ENCODE measurements around the gene PKLR. TPM values are rescaled to one million over a fixed set of nuclear protein-coding genes. Genes with fewer than 3 reads are reported as not detected.
A peak's percentile ranks its signal among the peaks of the same experiment; 100 is the strongest.
"Not testable (repeated sequence)": the region's sequence is repeated elsewhere in the genome, so short reads cannot be mapped to it uniquely, and the experiment has no call there.

Gene PKLR
- not detected for total RNA-seq

DNA sequence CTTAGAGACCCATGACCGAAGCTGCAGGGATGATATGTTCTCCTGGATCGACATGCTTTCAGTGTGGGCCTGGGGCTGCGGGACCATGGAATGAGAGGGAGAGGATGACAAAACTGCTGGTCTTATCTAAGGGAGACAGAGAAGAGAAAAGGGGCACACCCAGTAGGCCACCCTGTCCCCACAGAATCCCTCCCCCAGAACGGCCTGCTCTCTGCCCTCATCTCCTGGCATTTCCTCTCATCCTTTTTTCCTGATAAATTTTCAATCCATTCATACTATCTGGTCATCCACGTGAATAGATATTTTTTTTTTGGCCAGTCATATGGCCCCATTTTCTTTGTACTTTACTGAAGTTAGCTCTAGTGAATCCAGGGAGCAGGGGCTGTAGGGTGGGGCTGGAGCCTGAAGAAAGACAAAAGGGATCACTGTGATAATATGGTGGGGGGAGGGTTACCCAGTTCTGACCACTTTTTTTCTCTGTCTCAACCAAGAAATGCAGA lies at the start of gene PKLR:
PKLR (minus strand) TSS at position 97 of the 500 bp plus-strand sequence; CDS start at position 54, 43 bp downstream.
- no peak for DNase-seq (ENCODE audit: low spot score)

DNA sequence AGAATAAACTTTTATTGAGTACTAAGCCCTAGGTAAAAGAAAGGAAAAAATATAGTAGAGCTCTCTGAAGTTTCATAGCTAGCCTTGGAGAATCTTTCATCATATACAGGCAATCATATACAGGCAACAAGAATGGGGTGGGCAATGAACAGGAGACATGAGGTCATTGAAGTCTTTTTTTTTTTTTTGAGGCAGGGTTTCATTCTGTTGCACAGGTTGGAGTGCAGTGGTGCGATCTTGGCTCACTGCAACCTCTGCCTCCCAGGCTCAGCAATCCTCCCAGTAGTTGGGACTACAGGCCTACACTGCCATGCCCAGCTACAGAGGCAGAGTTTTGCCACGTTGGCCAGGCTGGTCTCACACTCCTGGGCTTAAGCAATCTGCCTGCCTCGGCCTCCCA lies 41.6 kb upstream of the PKLR start:
- DNase-seq (ENCODE audit: low spot score) = no peak

DNA sequence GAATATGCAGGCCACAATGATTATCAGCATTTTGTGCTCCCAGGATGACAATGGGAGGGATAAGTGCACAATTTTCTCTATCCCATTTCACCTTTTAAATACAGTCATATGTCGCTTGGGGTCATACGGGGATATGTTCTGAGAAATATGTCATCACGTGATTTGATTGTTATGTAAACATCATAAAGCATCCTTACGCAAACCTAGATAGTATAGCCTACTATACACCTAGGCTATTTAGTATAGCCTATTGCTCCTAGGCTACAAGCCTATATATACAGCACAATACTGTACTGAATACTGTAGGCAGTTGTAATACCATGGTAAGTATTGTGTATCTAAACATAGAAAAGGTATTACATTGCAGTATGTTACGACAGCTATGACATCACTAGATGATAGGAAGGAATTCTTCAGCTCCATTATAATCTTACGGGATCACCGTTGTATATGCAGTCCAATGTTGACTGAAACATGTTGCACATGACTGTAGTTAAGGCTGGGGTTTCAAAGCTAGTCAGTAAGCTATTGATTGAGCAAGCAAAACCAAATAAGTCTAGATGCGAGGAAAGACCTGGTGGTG lies 38.4 kb upstream of the PKLR start:
- no peak for DNase-seq (ENCODE audit: low spot score)

DNA sequence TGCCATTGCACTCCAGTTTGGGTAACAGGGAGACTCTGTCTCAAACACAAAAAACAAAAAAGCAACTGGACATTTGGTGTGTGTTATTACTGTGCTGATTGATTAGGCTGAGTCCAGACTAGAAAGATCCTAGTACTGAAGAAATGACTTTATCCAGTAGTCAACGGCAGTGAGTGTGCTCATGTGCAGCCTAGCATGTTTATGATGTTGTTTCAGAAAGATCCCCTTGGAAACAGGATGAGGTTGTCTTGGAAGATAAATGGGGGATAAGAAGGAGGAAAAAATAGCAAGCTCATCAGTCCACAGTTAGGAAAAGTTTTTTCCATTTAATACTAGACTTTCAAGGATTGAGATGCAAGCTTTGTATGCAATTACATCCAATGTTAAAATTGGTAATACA lies 33.7 kb upstream of the PKLR start:
- no peak for DNase-seq (ENCODE audit: low spot score)

DNA sequence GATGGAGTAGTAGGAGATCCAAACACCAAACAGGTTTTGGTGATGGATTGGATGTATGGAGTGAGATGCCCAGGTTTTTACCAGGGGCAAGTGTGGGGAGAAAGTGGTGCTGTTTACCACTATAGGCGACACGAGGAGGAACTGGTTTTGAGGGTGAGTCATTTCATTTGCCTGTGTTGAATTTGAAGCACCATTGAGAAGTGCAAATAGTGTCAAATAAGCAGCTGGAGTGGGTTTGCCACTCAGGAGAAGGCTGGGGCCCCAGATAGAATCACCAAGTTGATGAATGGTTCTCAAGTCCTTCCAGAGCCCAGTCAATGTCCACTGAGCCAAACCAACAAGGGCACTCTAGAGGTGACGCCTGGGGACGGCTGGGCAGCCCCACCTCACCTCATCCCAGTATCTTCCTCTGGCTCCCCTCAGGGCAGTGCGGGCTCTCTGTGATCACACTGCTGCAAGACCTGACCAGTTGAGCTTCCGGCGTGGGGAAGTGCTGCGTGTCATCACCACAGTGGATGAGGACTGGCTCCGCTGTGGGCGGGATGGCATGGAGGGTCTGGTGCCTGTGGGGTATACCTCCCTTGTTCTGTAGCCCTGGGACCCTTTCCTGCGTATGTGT lies 28.9 kb upstream of the PKLR start:
- DNase-seq (ENCODE audit: low spot score) = no peak

DNA sequence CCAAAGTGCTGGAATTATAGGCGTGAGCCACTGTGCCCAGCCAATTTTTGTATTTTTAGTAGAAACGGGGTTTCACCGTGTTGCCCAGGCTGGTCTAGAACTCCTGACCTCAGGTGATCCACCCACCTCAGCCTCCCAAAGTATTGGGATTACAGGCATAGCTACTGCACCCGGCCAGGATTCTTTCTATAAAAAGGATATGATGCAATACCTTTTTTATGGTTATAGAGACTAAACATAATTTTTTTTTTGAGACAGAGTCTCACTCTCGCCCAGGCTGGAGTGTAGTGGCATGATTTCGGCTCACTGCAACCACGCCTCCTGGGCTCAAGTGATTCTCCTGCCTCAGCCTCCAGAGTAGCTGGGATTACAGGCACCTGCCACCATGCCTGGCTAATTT lies 27.6 kb upstream of the PKLR start:
- DNase-seq (ENCODE audit: low spot score) = not testable (repeated sequence)

DNA sequence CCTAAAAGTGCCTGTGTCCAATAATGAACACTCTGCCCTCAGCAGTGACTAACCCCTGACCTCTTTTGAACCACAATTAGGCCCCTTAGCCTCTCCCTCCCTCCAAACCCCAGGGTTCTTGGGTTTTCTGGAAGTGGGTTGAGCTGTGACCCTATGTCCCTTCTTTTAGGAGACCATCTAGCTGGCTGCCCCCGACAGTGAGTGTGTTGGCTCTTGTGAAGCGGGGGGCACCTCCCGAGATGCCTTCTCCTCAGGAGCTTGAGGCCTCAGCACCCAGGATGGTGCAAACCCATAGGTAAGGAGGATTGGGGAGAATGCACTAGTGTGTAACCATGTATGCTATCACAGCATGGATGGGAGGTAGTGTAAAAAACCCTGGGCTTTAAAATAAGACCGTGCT lies 26.7 kb upstream of the PKLR start:
- DNase-seq (ENCODE audit: low spot score) = no peak

DNA sequence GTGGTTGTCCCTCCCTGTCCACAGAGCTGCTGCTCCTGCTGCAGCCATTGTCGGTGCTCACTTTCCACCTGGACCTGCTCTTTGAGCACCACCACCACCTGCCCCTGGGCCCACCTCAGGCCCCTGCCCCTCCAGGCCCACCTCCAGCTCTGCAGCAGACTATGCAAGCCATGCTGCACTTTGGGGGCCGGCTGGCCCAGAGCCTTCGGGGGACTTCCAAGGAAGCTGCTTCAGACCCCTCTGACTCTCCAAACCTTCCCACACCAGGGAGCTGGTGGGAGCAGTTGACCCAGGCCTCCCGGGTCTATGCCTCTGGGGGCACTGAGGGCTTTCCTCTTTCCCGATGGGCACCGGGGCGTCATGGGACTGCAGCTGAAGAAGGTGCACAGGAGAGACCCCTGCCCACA lies 25.4 kb upstream of the PKLR start:
- no peak for DNase-seq (ENCODE audit: low spot score)

DNA sequence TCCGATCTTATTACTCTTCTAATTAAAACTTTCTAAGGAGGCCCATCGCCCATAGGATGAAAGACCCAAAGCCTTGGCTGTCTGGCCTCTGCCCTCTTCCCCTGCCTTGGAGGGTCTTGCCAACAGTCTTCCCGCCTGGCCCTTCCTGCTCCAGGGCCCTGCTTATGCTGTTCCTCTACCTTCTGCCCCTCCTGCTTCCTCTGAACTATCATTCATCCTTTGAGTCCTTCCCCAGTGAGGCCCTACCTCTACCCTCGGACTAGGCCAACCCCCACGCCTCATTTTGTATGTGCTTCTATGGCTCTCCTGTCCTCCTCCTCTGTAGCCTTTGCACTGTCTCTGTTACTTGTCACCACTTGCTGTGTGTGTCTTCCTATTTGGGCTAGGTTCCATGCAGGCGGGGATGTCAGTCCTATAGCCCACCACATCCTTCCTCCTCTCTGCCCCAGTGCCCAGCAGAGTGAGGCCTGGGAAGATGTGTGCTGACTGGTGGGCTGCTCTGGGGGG lies 24.8 kb upstream of the PKLR start:
- DNase-seq (ENCODE audit: low spot score) = no peak

DNA sequence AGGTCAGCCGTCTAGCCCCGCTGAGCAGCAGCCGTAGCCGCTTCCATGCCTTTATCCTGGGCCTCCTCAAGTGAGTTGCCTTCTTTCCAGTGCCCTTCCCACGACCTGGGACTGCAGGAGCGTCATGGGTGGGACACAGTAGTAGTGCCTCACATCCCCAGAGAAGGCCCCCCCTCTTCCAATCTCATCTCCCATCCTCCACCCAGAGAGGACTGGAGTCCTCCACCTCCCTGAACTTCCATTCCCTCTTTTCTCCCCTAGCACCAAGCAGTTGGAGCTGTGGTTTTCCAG lies 24.3 kb upstream of the PKLR start:
- no peak for DNase-seq (ENCODE audit: low spot score)

DNA sequence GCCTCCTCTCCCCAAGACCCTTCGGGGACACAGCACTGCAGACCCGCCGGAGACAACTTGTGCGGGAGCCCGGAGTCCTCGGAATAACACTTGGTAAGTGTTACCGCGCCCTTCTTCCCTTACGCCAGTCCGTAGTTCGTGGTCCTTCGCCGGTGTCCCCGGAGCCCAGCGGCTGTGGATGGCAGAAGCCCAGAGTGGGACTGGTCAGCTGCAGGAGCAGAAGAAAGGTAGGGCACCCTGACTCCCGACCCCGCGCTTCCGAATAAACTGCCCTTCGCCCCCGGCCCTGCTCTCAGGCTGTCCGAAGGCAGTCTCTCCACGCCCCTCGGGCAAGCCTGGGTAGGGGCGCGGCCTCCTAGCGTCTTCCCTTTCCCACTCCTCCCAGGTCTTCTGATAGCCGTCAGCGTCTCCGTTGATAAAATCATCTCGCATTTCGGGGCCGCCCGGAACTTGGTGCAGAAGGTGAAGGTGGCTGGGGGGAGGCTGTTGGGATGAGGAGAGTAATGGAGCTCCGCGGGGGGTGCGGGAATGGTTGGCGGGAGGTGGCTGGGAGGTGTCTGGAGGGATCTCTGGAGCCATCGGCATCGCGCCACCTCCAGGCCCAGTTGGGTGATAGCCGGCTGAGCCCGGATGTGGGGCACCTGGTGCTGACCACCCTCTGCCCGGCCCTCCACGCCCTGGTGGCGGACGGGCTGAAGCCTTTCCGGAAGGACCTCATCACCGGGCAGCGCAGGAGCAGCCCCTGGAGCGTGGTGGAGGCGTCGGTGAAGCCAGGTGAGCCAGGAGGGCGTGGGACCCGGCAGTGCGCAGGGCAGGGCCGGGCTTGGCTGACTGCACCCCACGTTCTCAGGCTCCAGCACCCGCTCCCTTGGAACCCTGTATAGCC lies 23.7 kb upstream of the PKLR start:
- DNase-seq (ENCODE audit: low spot score) = peak; percentile 74

DNA sequence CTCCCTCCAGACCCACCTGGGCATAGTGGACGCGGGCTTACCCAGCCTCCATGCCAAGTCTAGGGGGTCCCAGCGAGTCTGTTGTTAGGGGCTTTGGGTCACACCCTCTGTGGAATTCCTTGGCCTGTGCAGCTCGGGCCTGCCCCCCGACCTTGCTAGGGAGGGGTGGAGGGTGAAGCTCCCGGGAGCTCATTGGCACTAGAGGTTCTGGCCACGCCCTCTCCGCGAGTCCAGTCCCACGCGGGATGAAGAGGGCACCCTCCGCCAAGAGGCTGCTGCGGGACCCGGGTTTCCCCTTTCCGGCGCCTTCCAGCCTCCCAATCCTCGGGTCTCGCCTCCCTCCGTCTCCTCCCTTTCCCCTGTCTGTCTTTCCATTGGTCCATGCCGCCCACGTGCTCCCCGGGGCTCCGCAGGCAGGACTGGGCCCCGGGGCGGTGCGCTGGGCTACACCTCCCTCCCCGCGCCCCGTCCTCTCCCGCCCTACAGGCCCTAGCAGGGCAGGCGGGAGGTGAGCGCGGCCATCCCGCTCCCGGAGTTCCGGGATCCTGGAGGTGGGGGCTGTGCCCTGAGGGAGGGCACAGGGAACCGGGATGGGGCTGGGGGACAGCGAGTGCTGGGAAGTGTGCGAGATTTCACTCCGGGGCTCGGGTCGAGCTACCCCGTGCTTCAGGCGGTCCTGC lies 22.9 kb upstream of the PKLR start:
- peak; percentile 96 for DNase-seq (ENCODE audit: low spot score)

DNA sequence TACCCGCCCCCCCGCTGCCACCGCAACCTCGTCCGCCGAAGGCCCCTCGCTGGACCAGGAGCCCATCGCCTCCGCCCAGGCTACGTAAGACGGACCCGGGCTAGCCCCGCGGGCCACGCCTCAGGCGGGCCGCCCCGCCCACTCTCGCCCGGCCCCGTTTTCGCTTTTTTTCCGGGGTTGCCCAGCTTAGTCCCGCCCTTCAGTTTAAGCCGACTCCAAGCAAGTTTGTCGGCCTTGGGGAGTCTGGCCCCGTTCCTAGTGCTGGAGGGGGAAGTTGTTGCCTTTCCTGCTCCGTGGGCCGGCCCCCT lies 22.4 kb upstream of the PKLR start:
- peak; percentile 95 for DNase-seq (ENCODE audit: low spot score)

DNA sequence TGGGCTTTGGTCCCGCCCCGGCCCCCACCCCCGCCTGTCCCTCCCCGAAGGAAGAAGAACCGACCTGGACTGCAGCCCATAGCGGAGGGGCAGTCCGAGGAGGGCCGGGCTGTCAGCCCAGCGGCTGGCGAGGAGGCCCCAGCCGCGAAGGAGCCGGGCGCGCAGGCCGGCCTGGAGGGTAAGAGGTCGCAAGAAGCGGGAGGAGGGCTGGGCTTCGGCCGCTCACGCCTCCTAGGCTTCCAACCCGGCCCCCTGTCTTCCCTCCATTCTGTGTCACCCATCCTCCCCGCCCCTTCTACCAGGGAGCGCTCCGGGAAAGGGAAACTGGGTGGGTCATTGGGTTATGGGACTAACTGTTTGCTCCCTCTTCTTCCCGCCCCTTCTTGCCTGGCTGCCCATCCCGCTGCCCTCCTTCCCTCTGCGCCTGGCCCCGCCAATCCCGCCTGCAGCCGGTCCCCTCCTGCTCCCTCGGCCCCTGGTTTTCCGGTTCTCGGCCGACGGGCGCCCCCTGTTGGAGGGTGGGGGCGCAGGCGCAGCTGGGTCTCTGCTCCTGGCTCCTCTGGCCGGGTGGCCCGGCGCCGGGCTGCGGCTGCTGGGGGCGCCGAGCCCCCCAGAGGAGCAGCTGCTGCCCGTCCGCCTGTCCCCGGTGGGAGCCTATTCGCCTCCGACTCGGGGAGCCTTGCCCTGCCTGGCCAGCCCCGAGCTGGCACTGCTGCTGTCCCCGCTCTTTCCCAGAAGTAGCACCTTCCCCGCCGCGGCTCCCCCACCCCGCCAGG lies 21.9 kb upstream of the PKLR start:
- DNase-seq (ENCODE audit: low spot score) = peak; percentile 93

DNA sequence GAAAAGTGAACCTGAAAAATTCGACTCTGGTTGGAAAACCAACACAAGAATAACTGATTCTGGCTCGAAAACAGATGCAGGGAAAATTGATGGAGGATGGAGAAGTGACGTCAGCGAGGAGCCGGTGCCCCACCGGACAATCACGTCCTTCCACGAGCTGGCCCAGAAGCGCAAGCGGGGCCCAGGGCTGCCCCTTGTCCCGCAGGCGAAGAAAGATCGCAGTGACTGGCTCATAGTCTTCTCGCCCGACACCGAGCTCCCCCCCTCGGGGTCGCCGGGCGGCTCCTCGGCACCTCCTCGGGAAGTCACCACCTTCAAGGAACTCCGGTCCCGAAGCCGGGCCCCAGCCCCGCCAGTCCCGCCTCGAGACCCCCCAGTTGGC lies 21.3 kb upstream of the PKLR start:
- peak; percentile 62 for DNase-seq (ENCODE audit: low spot score)

DNA sequence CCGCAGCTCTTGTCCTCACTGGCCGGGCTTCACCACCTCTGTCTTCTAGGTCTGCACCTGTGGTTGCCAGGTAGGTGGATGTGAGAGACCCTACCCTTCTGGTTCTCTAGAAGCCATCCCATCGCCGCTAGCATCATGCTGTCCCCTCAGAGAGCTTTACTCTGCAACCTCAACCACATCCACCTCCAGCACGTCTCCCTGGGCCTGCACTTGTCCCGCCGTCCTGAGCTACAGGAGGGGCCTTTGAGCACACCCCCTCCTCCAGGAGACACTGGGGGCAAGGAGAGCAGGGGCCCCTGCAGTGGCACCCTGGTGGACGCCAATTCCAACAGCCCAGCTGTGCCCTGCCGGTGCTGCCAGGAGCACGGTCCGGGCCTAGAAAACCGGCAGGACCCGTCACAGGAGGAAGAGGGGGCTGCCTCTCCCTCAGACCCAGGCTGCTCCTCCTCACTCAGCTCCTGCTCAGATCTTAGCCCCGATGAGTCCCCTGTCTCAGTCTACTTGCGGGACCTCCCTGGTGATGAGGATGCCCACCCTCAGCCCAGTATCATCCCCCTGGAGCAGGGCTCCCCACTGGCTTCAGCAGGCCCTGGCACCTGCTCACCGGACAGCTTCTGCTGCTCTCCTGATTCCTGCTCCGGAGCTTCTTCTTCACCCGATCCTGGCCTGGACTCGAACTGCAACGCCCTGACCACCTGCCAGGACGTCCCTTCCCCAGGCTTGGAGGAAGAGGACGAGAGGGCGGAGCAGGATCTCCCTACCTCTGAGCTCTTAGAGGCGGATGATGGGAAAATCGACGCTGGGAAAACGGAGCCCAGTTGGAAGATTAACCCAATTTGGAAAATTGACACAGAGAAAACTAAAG lies 20.6 kb upstream of the PKLR start:
- no peak for DNase-seq (ENCODE audit: low spot score)

DNA sequence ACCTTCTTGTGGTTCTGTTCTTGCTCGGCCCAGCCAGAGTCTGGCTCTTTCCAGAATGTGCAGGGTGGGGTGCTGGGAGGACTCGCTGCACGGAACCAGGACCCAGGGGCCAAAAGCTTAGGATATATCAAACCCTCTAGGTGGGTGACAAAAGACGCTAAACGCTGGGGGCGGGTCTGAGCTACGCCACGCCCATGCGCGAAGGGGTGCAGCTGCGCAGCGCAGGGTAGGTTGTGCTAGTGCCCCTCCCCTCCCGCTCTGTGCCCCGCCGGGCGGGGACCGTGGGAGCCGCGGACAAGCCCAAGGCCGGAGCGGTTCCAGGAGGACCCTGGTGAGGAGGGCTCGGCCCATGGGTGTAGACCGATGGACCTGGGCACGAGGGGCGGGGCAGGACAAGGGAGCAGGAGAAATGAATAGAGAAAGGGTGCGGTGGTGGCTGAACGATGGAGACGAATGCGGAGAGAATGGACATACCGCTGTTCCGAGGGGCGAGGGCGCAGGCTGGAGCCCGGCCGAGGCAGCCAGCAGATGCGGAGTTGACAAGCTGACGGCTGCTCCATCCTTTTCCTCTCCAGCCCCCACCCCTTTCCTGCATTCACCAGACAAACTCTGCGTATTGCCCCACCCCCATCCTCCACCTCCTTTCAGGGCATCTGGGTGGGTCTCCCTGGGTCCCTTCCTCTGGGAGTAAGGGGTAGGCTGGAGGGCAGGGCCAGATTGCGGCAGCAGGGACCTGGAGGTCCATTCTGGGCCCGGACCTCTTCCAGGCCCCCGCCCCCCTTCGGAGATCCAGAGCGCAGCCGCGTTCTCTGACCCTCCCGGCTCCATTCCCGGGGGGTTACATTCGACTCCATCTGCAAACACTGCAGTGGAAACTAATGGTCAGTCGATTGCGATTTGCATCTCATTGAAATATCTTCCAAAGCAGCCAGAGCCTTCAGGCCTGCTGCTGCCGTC lies 19.7 kb upstream of the PKLR start, which contains the start of gene RUSC1:
RUSC1 (plus strand) TSS at position 234 of the 957 bp plus-strand sequence. CDS start 880 bp downstream, outside the sequence.
- peak; percentile 80 for DNase-seq (ENCODE audit: low spot score)

DNA sequence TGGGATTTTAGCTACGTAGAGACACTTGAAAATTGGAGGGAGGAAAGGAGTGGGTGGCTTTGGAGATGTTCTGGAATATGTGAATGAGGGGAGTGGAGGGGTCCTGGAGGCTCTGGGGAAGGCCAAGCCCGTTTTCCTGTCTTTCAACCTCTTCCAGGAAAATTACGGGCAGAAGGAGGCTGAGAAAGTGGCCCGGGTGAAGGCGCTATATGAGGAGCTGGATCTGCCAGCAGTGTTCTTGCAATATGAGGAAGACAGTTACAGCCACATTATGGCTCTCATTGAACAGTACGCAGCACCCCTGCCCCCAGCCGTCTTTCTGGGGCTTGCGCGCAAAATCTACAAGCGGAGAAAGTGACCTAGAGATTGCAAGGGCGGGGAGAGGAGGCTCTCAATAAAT lies 19.0 kb upstream of the PKLR start:
- DNase-seq (ENCODE audit: low spot score) = no peak

DNA sequence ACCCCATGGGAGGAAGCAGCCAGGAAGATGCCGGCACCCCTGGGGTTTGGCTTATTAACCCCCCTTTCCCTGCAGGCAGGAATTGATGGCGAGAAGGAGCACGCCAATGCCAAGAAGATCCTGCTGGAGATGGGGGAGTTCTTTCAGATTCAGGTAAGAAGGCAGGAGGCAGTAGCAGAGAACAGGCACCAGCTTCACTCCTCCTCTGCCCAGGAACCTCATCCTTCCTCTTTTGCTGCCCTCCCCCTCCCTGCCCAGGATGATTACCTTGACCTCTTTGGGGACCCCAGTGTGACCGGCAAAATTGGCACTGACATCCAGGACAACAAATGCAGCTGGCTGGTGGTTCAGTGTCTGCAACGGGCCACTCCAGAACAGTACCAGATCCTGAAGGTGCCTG lies 18.3 kb upstream of the PKLR start:
- no peak for DNase-seq (ENCODE audit: low spot score)

Measured in ureter (tissue), 1 donor.